Endothelial cell of umbilical vein (primary cell): Measurements from ENCODE around the gene S100P. TPM values are rescaled to one million over a fixed set of nuclear protein-coding genes. Genes with fewer than 3 reads are reported as not detected.

Experiments used
- BruUV-seq: library from RNA; stranded (reverse); fragments of 400-500 nt; replicated peaks from 2 replicates; lab custom pipeline; 2021; lab: Mats Ljungman, UMichigan
- CTCF ChIA-PET: fragments of 300-600, 350-600 bp; sonication (Branson Sonifier 250); formaldehyde crosslinking; loops from one replicate; lab custom pipeline; 2021; ENCODE audit warnings: antibody characterized with exemption, inconsistent platforms; lab: Charles Lee
- POLR2A ChIA-PET: fragments of 300-600, 350-600 bp; sonication (Branson Sonifier 250); formaldehyde crosslinking; loops from one replicate; lab custom pipeline; 2021; ENCODE audit warnings: antibody characterized with exemption, inconsistent platforms; lab: Charles Lee
- DNase-seq: peaks from one replicate; pipeline ENCODE4 v3.0.0-alpha.2; 2011; ENCODE audit warnings: low read depth, low spot score
- FAIRE-seq: peaks from 2 replicates; lab custom pipeline; 2011; peaks lifted over from hg19 to GRCh38; lab: Jason Lieb, UNC
- H2AFZ ChIP-seq: 2 replicates; pipeline ENCODE4 v1.6.0; 2012; ENCODE audit warnings: low read depth, low read length, control low read depth, inconsistent platforms
- H3K27ac ChIP-seq: 2 replicates; pipeline ENCODE4 v1.5.1; 2011; ENCODE audit warnings: low read depth, mild to moderate bottlenecking, control low read depth, low read length, moderate library complexity; ENCODE audit not compliant: insufficient read depth
- H3K27me3 ChIP-seq, 2 experiments: 2 replicates each; pipeline versions ENCODE4 v1.6.0 to v1.6.1; 2011; ENCODE audit warnings: low read length in 2 of 2, mixed read lengths in 1 of 2; ENCODE audit not compliant: control insufficient read depth in 2 of 2, insufficient read depth in 2 of 2
- H3K36me3 ChIP-seq, 2 experiments: 2 replicates in 1 of 2; 3 replicates in 1 of 2; pipeline ENCODE4 v1.5.1; 2011; ENCODE audit warnings: low read length in 2 of 2, mild to moderate bottlenecking in 1 of 2, moderate library complexity in 1 of 2; ENCODE audit not compliant: control insufficient read depth in 2 of 2, insufficient read depth in 2 of 2; ENCODE audit errors: extremely low read depth in 1 of 2
- H3K4me1 ChIP-seq: 3 replicates; pipeline ENCODE4 v1.5.1; 2011; ENCODE audit warnings: mild to moderate bottlenecking, low read length; ENCODE audit not compliant: control insufficient read depth, insufficient read depth; ENCODE audit errors: extremely low read depth
- H3K4me2 ChIP-seq: 2 replicates; pipeline ENCODE4 v1.6.1; 2011; ENCODE audit warnings: low read length, control low read depth, mixed read lengths; ENCODE audit not compliant: insufficient read depth
- H3K4me3 ChIP-seq, 3 experiments: fragments of 200-600 bp in 1 of 3; sonication (generic), shearing (Covaris generic) in 1 of 3; replicated peaks in 1 of 3; 2 replicates each; pipeline ENCODE4 v1.5.1; 2011 to 2016; ENCODE audit warnings: control low read depth in 3 of 3, low read length in 3 of 3, mild to moderate bottlenecking in 2 of 3, inconsistent platforms in 1 of 3, low read depth in 1 of 3, moderate library complexity in 1 of 3; ENCODE audit not compliant: insufficient read depth in 1 of 3
- H3K79me2 ChIP-seq: 2 replicates; pipeline ENCODE4 v1.6.0; 2012; ENCODE audit warnings: low read length, inconsistent platforms; ENCODE audit not compliant: control insufficient read depth, insufficient read depth
- H3K9ac ChIP-seq: replicated peaks from 2 replicates; pipeline ENCODE3; 2011; ENCODE audit warnings: low read length, control low read depth; ENCODE audit not compliant: insufficient read depth; ENCODE audit errors: extremely low read depth
- H3K9me1 ChIP-seq: replicated peaks from 3 replicates; pipeline ENCODE4 v1.6.0; 2011; ENCODE audit warnings: mild to moderate bottlenecking, low read length; ENCODE audit not compliant: control insufficient read depth, insufficient read depth; ENCODE audit errors: extremely low read depth
- H3K9me3 ChIP-seq: replicated peaks from 2 replicates; pipeline ENCODE4 v1.5.1; 2012; ENCODE audit warnings: low read length, inconsistent platforms; ENCODE audit not compliant: control insufficient read depth, insufficient read depth
- H4K20me1 ChIP-seq: replicated peaks from 2 replicates; pipeline ENCODE3; 2011; ENCODE audit warnings: mild to moderate bottlenecking, low read length; ENCODE audit not compliant: control insufficient read depth, insufficient read depth; ENCODE audit errors: extremely low read depth
- CTCF ChIP-seq, 2 donors: IDR thresholded peaks; 1 replicate in 1 of 2; 2 replicates in 1 of 2; pipeline ENCODE4 v1.5.1; 2011; ENCODE audit warnings: low read length in 2 of 2, mild to moderate bottlenecking in 2 of 2, moderate library complexity in 2 of 2, control low read depth in 1 of 2, inconsistent platforms in 1 of 2, low read depth in 1 of 2; ENCODE audit not compliant: insufficient read depth in 1 of 2; ENCODE audit errors: extremely low read depth in 1 of 2
- EZH2 ChIP-seq: IDR thresholded peaks from 2 replicates; pipeline ENCODE4 v1.6.1; 2012; ENCODE audit warnings: borderline replicate concordance, low read depth, mild to moderate bottlenecking, moderate library complexity, low read length, inconsistent platforms; ENCODE audit not compliant: severe bottlenecking
- FOS ChIP-seq: IDR thresholded peaks from 2 replicates; pipeline ENCODE4 v1.6.1; 2011; ENCODE audit warnings: mild to moderate bottlenecking, low read length, moderate library complexity, borderline replicate concordance; ENCODE audit not compliant: insufficient read depth
- GATA2 ChIP-seq: IDR thresholded peaks from 2 replicates; pipeline ENCODE4 v1.7.0; 2011; ENCODE audit warnings: low read depth, mild to moderate bottlenecking, moderate library complexity, mixed read lengths, low read length; ENCODE audit not compliant: insufficient read length, insufficient read depth
- JUN ChIP-seq: IDR thresholded peaks from 2 replicates; pipeline ENCODE4 v1.6.1; 2011; ENCODE audit warnings: borderline replicate concordance, low read depth; ENCODE audit not compliant: insufficient read length, insufficient read depth
- MAX ChIP-seq: IDR thresholded peaks from 2 replicates; pipeline ENCODE4 v1.6.1; 2011; ENCODE audit not compliant: insufficient read depth, insufficient read length
- MYC ChIP-seq: IDR thresholded peaks from one replicate; pipeline ENCODE4 v1.6.1; 2011; ENCODE audit warnings: mild to moderate bottlenecking, low read depth, low read length
- POLR2A ChIP-seq: IDR thresholded peaks from 2 replicates; pipeline ENCODE4 v1.6.1; 2012; ENCODE audit warnings: low read depth, mild to moderate bottlenecking, control low read depth, low read length
- POLR2AphosphoS5 ChIP-seq: IDR thresholded peaks from 2 replicates; pipeline ENCODE4 v1.6.1; 2012; ENCODE audit warnings: low read depth, mild to moderate bottlenecking, control low read depth, low read length, moderate library complexity; ENCODE audit not compliant: insufficient read depth
- dilution Hi-C: fragments of 300-500 bp; cut with MboI; formaldehyde crosslinking; loops from one replicate; pipeline ENCODE4 v1.15.0; 2019; ENCODE audit warnings: low sequenced_read_pairs; ENCODE audit not compliant: extremely low pct_ligation_motif_present
- intact Hi-C: fragments of 100-400 bp; cut with micrococcal nuclease; formaldehyde crosslinking; loops from one replicate; pipeline ENCODE4 v1.10.0; 2022
- polyA plus RNA-seq, 4 experiments: library from polyadenylated mRNA; depleted of rRNA in 3 of 4; stranded (reverse) in 3 of 4; unstranded in 1 of 4; fragments of >200 nt; gene quantifications; 2 replicates each; pipeline versions ENCODE4 v1.2.1 to v1.2.3, GENCODE V29; 2011 to 2012; ENCODE audit warnings: missing spikeins in 1 of 4
- total RNA-seq: library from RNA; stranded (reverse); gene quantifications from 2 replicates; pipeline ENCODE4 v1.2.3, GENCODE V29; 2021

The S100P gene
- total and polyA plus RNA-seq, 2 donors (not counting 3 experiments of a cell fraction or from before 2014, with no cell fraction given): not detected

- Histone ChIP-seq H2AFZ (no peak overlapping the region), H3K4me3 (no peak overlapping the region), H3K79me2 (no peaks in the 10 kb centered on the region), H3K4me1 (no peaks in the 10 kb centered on the region), H3K4me2 (no peak overlapping the region), H4K20me1 (no peaks in the 10 kb centered on the region), H3K9me3 (no peaks in the 10 kb centered on the region), H3K27ac (no peak overlapping the region), H3K36me3 (no peaks in the 10 kb centered on the region), H3K27me3 (no peaks in the 10 kb centered on the region), H3K9me1 (no peaks in the 10 kb centered on the region), H3K9ac (no peak overlapping the region)
- DNase-seq: no peak
- TF ChIP-seq POLR2A: no peak
- TF ChIP-seq MYC: no peak
- TF ChIP-seq CTCF (IDR thresholded peaks at IDR 0.05; ENCODE audit: extremely low read depth in 1 of 2, insufficient read depth in 1 of 2, low read depth in 1 of 2, low read length in 2 of 2): no peak
- no peak for TF ChIP-seq EZH2
- TF ChIP-seq MAX: no peak
- TF ChIP-seq JUN: no peak
- no peak for TF ChIP-seq FOS
- TF ChIP-seq POLR2AphosphoS5: no peak
- TF ChIP-seq GATA2: no peak
- dilution Hi-C loops (no loop called here), intact Hi-C loops (no loop called here)
- no TSS peak for BruUV-seq
- ChIA-PET POLR2A (no interaction called here), CTCF (no interaction called here)
- no peak for FAIRE-seq
Measured at GRCh38 chr4:6684656-6685055, 9.0 kb upstream of the S100P start.
